ENCODE measurements around the gene PCNA. TPM values are rescaled to one million over a fixed set of nuclear protein-coding genes. Genes with fewer than 3 reads are reported as not detected.
"Not testable (repeated sequence)": the region's sequence is repeated elsewhere in the genome, so short reads cannot be mapped to it uniquely, and the experiment has no call there.

Gene PCNA
- total and polyA plus RNA-seq, 9 of the 15 experiments (the other 6 are each of a cell fraction or from before 2014, with no cell fraction given) = 213 to 390 (median 291) TPM

- TF ChIP-seq FOXM1 (IDR thresholded peaks at IDR 0.05; ENCODE audit: low read depth) (no peak), FOXM1 (CRISPR knock-in tag; IDR thresholded peaks at IDR 0.05; ENCODE audit: low read depth) (no peak), SMARCA4 (IDR thresholded peaks at IDR 0.05) (no peak)
Measured at GRCh38 chr20:5072756-5073659, 46.8 kb downstream of the PCNA start (continued).

DNA sequence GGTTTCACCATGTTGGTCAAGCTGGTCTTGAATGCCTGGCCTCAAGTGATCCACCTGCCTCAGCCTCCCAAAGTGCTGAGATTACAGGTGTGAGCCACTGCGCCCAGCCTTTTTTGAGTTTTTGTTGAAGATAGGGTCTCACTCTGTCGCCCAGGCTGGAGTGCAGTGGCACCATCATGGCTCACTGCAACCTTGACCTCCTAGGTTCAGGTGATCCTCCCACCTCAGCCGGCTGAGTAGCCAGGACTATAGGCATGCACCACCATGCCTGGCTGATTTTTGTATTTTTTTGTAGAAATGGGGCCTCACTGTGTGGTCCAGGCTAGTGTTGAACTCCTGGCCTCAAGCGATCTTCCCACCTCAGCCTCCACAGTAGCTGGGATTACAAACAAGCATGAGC lies 47.8 kb downstream of the PCNA start:
- BruUV-seq (replicated peaks); H3K4me3 ChIP-seq; H3K27me3 ChIP-seq (ENCODE audit: control insufficient read depth in 2 of 2, insufficient read depth in 2 of 2, low read length in 2 of 2); H3K36me3 ChIP-seq (ENCODE audit: control insufficient read depth, insufficient read depth, low read length); H3K9me3 ChIP-seq (replicated peaks; ENCODE audit: control insufficient read depth, insufficient read depth, low read depth, low read length); H3K4me2 ChIP-seq (ENCODE audit: insufficient read depth, low read length); H3K9me1 ChIP-seq (ENCODE audit: control insufficient read depth, insufficient read depth, low read length); FAIRE-seq; intact Hi-C loops (cut with micrococcal nuclease); H3K9ac ChIP-seq (ENCODE audit: insufficient read depth in 1 of 2, low read depth in 2 of 2, low read length in 2 of 2); H3K4me1 ChIP-seq (replicated peaks in 1 of 2; ENCODE audit: control insufficient read depth in 2 of 2, insufficient read depth in 2 of 2, low read length in 2 of 2); H3K27ac ChIP-seq (ENCODE audit: extremely low read depth, low read depth, low read length); DNase-seq (ENCODE audit: extremely low read depth in 1 of 4, low spot score in 3 of 4); H4K20me1 ChIP-seq (replicated peaks; ENCODE audit: control insufficient read depth, insufficient read depth, low read length); in situ Hi-C loops (cut with MboI); H2AFZ ChIP-seq (ENCODE audit: low read depth, low read length); CTCF ChIA-PET (ENCODE audit: low intra/inter-chr PET ratio); H3K79me2 ChIP-seq (ENCODE audit: control insufficient read depth, insufficient read depth, low read length); ATAC-seq: not testable (repeated sequence)
- 83% methylated on average over 4 of the region's 4 CpGs for WGBS (ENCODE audit: insufficient coverage, low coverage, missing lambda C conversion rate)
- POLR2A ChIA-PET = interaction anchor here (1.1 kb wide), 1 partner anchor 8 kb away, joined by 4 read pairs; no protein-coding TSS in a partner anchor

GRCh38 chr20:5070570-5070969 lies 49.2 kb downstream of the PCNA start:
- no peak for FAIRE-seq
- in situ Hi-C loops (cut with MboI) (no loop called here), intact Hi-C loops (cut with micrococcal nuclease) (no loop called here)
- H3K9me1 ChIP-seq (ENCODE audit: control insufficient read depth, insufficient read depth, low read length) = no peaks in the 10 kb centered on the region
- H3K27ac ChIP-seq (ENCODE audit: extremely low read depth, low read depth, low read length) = no peak overlapping the region
- TF ChIP-seq POLR2A (conservative IDR thresholded peaks at IDR 0.05) = no peak
- TF ChIP-seq GATA2 (CRISPR knock-in tag; IDR thresholded peaks at IDR 0.05) = no peak
- H3K4me3 ChIP-seq = no peak overlapping the region
- no peaks in the 10 kb centered on the region for H3K27me3 ChIP-seq (ENCODE audit: control insufficient read depth in 2 of 2, insufficient read depth in 2 of 2, low read length in 2 of 2)
- ChIA-PET POLR2A (no interaction called here), CTCF (ENCODE audit: low intra/inter-chr PET ratio) (no interaction called here)
- no peak overlapping the region for H3K4me2 ChIP-seq (ENCODE audit: insufficient read depth, low read length)
- no peak for ATAC-seq
- no peaks in the 10 kb centered on the region for H3K36me3 ChIP-seq (ENCODE audit: control insufficient read depth, insufficient read depth, low read length)
- no peak overlapping the region for H2AFZ ChIP-seq (ENCODE audit: low read depth, low read length)
- DNase-seq (ENCODE audit: extremely low read depth in 1 of 4, low spot score in 3 of 4) = no peak
- no TSS peak for BruUV-seq (replicated peaks)
- H3K9me3 ChIP-seq (replicated peaks; ENCODE audit: control insufficient read depth, insufficient read depth, low read depth, low read length) = no peaks in the 10 kb centered on the region
- H3K4me1 ChIP-seq (replicated peaks in 1 of 2; ENCODE audit: control insufficient read depth in 2 of 2, insufficient read depth in 2 of 2, low read length in 2 of 2) = peaks cover 3 to 14% of the 10 kb centered on the region in 2 experiments; a peak in 4 of 5 replicates
- H4K20me1 ChIP-seq (replicated peaks; ENCODE audit: control insufficient read depth, insufficient read depth, low read length) = no peaks in the 10 kb centered on the region
- no peak overlapping the region for H3K9ac ChIP-seq (ENCODE audit: insufficient read depth in 1 of 2, low read depth in 2 of 2, low read length in 2 of 2)
- no peaks in the 10 kb centered on the region for H3K79me2 ChIP-seq (ENCODE audit: control insufficient read depth, insufficient read depth, low read length)
- WGBS (ENCODE audit: insufficient coverage, low coverage, missing lambda C conversion rate) = 78% methylated on average over 4 of the region's 4 CpGs

Data from K562 (cell line).